Uterus (tissue), 4 donors: ENCODE measurements around the gene MAP3K20. TPM values are rescaled to one million over a fixed set of nuclear protein-coding genes. Genes with fewer than 3 reads are reported as not detected.

ENCODE experiments used
- DNase-seq, 2 donors: peaks; one replicate each; pipeline ENCODE4 v3.0.0-alpha.2; 2019 to 2020
- H3K27ac ChIP-seq, 2 donors: fragments of 200-600 bp; sonication (generic); 1 replicate in 1 of 2; 2 replicates in 1 of 2; pipeline ENCODE4 v1.5.1; 2016 to 2018
- H3K27me3 ChIP-seq, 2 donors: fragments of 200-600 bp; sonication (generic); one replicate each; pipeline ENCODE4 v1.5.1; 2018 to 2019; ENCODE audit warnings: control low read depth in 1 of 2
- H3K36me3 ChIP-seq, 2 donors: fragments of 200-600 bp; sonication (generic); one replicate each; pipeline ENCODE4 v1.5.1; 2019; ENCODE audit warnings: control low read depth in 1 of 2
- H3K4me1 ChIP-seq, 2 donors: fragments of 200-600 bp; sonication (generic); one replicate each; pipeline ENCODE4 v1.5.1; 2018 to 2019; ENCODE audit warnings: control low read depth in 1 of 2
- H3K4me3 ChIP-seq, 2 donors: fragments of 200-600 bp; sonication (generic); 1 replicate in 1 of 2; 2 replicates in 1 of 2; pipeline ENCODE4 v1.5.1; 2018 to 2019; ENCODE audit warnings: mild to moderate bottlenecking in 1 of 2
- H3K9me3 ChIP-seq, 2 donors: fragments of 200-600 bp; sonication (generic); one replicate each; pipeline ENCODE4 v1.5.1; 2019; ENCODE audit warnings: control low read depth in 1 of 2
- CTCF ChIP-seq, 4 experiments: fragments of 200-600 bp in 2 of 4; fragments of 450-650 bp in 2 of 4; sonication (generic) in 2 of 4; IDR thresholded peaks; one replicate each; pipeline ENCODE4 v1.5.1; 2016 to 2019; ENCODE audit warnings: antibody characterized with exemption in 4 of 4, mild to moderate bottlenecking in 2 of 4, moderate library complexity in 1 of 4
- POLR2A ChIP-seq, 2 donors: fragments of 450-650 bp; IDR thresholded peaks; one replicate each; pipeline ENCODE4 v1.6.1; 2016; ENCODE audit warnings: antibody characterized with exemption in 2 of 2, mild to moderate bottlenecking in 1 of 2, moderate library complexity in 1 of 2
- intact Hi-C: fragments of 100-400 bp; cut with DNase I; formaldehyde crosslinking; loops from one replicate; pipeline ENCODE4 v1.15.1; 2023; ENCODE audit warnings: low total_unique reads
- total RNA-seq, 4 donors: library from RNA; depleted of rRNA in 3 of 4; stranded (reverse); fragments of >200 nt in 3 of 4; gene quantifications; one replicate each; pipeline versions ENCODE4 v1.1.0 to v1.2.4, GENCODE V29; 2014 to 2023
- donor health status: DM: yes; HTN: yes; CAD: no.

The MAP3K20 gene
- total RNA-seq, 4 donors from 2014 or later = 47.6 to 183 (median 124) TPM

- TF ChIP-seq POLR2A (IDR thresholded peaks at IDR 0.05) (no peak), CTCF (IDR thresholded peaks at IDR 0.05) (no peak)
- intact Hi-C loops = no loop called here
These were observed 148.2 kb downstream of the MAP3K20 start for GRCh38 chr2:173223871-173224270.

GRCh38 chr2:173226899-173227698, 151.5 kb downstream of the MAP3K20 start:
- H3K9me3 ChIP-seq = no peaks in the 10 kb centered on the region
- intact Hi-C loops = no loop called here
- no peaks in the 10 kb centered on the region for H3K27me3 ChIP-seq
- H3K27ac ChIP-seq = no peak overlapping the region
- no peaks in the 10 kb centered on the region for H3K36me3 ChIP-seq
- H3K4me1 ChIP-seq = no peaks in the 10 kb centered on the region
- no peak for TF ChIP-seq CTCF (IDR thresholded peaks at IDR 0.05)
- no peak for TF ChIP-seq POLR2A (IDR thresholded peaks at IDR 0.05)
- no peak overlapping the region for H3K4me3 ChIP-seq
- DNase-seq = no peak

More at GRCh38 chr2:173223871-173224270, 148.2 kb downstream of the MAP3K20 start:
- Histone ChIP-seq H3K4me3 (no peak overlapping the region), H3K27me3 (no peaks in the 10 kb centered on the region), H3K27ac (no peak overlapping the region), H3K36me3 (no peaks in the 10 kb centered on the region), H3K4me1 (no peaks in the 10 kb centered on the region), H3K9me3 (no peaks in the 10 kb centered on the region)
- no peak for DNase-seq

- no peak overlapping the region for H3K27ac ChIP-seq
- TF ChIP-seq POLR2A (IDR thresholded peaks at IDR 0.05) (no peak), CTCF (IDR thresholded peaks at IDR 0.05) (no peak)
- H3K4me1 ChIP-seq = no peaks in the 10 kb centered on the region
- H3K27me3 ChIP-seq = no peaks in the 10 kb centered on the region
- DNase-seq = no peak
- intact Hi-C loops = no loop called here
- H3K36me3 ChIP-seq = no peaks in the 10 kb centered on the region
- no peaks in the 10 kb centered on the region for H3K9me3 ChIP-seq
- H3K4me3 ChIP-seq = no peak overlapping the region
These were observed 153.4 kb downstream of the MAP3K20 start for GRCh38 chr2:173229086-173229485.

GRCh38 chr2:173230181-173230580, 154.5 kb downstream of the MAP3K20 start:
- H3K9me3 ChIP-seq = no peaks in the 10 kb centered on the region
- H3K36me3 ChIP-seq = no peaks in the 10 kb centered on the region
- H3K27ac ChIP-seq = no peak overlapping the region
- TF ChIP-seq POLR2A (IDR thresholded peaks at IDR 0.05) = no peak
- TF ChIP-seq CTCF (IDR thresholded peaks at IDR 0.05) = no peak
- no peak overlapping the region for H3K4me3 ChIP-seq
- no peak for DNase-seq
- no peaks in the 10 kb centered on the region for H3K4me1 ChIP-seq
- intact Hi-C loops = no loop called here
- no peaks in the 10 kb centered on the region for H3K27me3 ChIP-seq

- no peak overlapping the region for H3K27ac ChIP-seq
- no peaks in the 10 kb centered on the region for H3K9me3 ChIP-seq
- no peak for TF ChIP-seq POLR2A (IDR thresholded peaks at IDR 0.05)
- no peak for TF ChIP-seq CTCF (IDR thresholded peaks at IDR 0.05)
- H3K4me1 ChIP-seq = no peaks in the 10 kb centered on the region
- no peak overlapping the region for H3K4me3 ChIP-seq
- intact Hi-C loops = no loop called here
- no peaks in the 10 kb centered on the region for H3K27me3 ChIP-seq
- H3K36me3 ChIP-seq = no peaks in the 10 kb centered on the region
- DNase-seq = no peak
These were observed 155.4 kb downstream of the MAP3K20 start for GRCh38 chr2:173231042-173231441.
